Activated CD4-positive, alpha-beta T cell treated with anti-CD3 and anti-CD28 coated beads, Interleukin-10, Interleukin-2, amounts not matched to agents 100 ng/mL and 50 ng/mL, durations not matched to agents 16 hours and 8 hours (primary cell): ENCODE measurements around the gene SRRT.

Experiments
- DNase-seq: peaks from one replicate; pipeline ENCODE4 v3.0.0-alpha.2; 2020

Gene SRRT

DNA sequence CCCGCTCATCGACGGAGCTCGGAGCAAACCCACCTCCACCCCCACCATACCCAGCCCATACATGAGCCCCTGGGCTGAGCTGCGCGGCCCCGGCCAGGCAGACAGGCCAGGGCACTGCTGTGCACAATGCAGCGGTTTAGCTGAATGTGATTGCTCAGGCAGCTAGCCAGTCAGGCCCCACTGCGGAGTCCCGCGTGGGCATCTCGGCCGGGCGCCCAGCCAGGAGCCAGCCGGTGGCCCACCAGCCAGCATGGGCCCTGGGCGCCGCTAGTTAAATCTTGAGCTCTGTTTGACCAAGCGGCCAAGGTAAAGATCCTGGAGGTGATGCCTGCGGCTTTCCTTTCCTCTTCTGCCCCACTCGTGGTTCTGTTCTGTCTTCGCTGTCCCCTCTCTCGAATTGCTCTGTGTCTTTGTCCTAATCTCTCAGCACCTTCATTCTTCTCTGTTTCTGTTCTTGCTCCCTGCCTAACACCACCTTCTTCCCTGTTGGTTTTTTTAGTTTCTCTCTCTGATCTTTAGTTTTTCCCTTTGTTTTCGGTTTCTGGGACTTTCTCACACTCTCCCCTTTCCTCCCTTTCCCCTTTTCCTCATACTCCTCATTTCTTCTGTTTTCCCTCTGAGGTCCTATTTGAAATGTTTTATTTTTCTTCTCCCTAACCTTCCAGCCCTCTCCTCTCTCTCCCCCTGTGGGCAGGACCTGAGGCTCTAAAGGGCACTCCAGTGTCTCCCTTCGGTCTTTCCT is 8.1 kb downstream of the SRRT start:
- DNase-seq = no peak

GRCh38 chr7:100884736-100885439 is 10.0 kb downstream of the SRRT start:
- DNase-seq = peak; percentile 49

DNA sequence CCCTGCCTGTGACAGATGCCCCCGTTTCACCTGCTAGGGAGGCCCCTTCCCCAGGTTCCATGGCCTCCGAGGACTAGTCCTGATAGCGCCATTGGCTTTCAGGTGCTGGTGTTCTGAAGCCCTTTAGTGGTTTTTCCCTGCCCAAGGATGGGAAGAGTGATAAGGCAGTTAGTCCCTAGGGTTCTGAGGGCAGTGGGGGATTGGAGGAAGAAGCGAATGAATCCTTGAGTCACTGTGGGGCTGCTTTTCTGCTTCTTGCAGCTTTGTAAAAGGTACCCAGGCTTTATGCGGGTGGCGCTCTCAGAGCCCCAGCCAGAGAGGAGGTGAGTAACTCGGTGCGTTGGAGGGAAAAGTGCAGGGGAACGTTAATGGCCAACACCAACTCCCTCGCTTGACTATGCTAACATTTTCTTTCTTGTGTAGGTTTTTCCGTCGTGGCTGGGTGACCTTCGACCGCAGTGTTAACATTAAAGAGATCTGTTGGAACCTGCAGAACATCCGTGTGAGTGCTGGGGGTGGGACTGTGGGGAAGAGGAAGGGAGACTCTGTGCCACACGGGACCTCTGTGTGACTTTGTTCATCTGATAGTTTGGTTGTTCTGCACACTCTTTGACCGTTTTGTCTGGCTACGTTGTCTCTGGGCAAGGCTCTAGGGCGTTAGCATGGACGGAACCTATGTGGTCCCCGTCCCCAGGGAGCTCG is 10.7 kb downstream of the SRRT start:
- no peak for DNase-seq

GRCh38 chr7:100886142-100886935 is 11.4 kb downstream of the SRRT start:
- DNase-seq = no peak

GRCh38 chr7:100886936-100887515 is 12.1 kb downstream of the SRRT start:
- DNase-seq = no peak

GRCh38 chr7:100887516-100888290 is 12.8 kb downstream of the SRRT start:
- peak; percentile 79 for DNase-seq

DNA sequence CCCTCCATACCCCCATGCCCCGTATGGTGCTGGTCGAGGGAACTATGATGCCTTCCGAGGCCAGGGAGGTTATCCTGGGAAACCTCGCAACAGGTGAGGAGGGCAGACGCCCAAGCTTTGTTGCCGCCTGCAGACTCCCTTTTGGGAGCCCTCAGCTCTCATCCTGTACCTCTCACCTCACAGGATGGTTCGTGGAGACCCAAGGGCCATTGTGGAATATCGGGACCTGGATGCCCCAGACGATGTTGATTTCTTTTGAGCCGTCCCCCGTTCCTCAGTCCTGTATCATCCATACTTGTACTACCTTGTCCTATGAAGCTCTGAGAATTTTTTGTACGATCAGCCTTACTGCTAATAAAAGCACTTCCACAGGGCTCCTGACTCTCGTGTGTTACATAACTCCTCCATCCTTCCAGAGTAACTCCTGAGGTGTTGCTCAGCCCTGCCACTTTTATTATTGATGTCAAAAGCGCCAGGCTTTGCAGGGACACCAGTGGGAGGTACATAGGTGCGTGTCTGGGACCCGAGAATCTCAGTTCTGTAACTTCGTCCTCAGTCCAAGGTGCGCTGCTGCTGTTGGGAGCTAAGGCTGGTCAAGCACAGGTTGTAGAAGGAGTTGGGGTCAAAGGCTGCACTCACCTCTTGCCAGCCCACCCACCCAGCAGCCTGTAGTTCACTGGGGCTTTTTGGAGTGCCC is 13.5 kb downstream of the SRRT start:
- no peak for DNase-seq

- no peak for DNase-seq
These were observed 14.3 kb downstream of the SRRT start, which contains the start of gene UFSP1 for GRCh38 chr7:100888988-100889750. Gene UFSP1 (minus strand): TSS chr7:100889715. CDS start chr7:100889271, 444 bp downstream.

- DNase-seq = no peak
These were observed 16.0 kb downstream of the SRRT start for GRCh38 chr7:100890653-100891567.

- no peak for DNase-seq
These were observed 16.8 kb downstream of the SRRT start for GRCh38 chr7:100891568-100892247.

DNA sequence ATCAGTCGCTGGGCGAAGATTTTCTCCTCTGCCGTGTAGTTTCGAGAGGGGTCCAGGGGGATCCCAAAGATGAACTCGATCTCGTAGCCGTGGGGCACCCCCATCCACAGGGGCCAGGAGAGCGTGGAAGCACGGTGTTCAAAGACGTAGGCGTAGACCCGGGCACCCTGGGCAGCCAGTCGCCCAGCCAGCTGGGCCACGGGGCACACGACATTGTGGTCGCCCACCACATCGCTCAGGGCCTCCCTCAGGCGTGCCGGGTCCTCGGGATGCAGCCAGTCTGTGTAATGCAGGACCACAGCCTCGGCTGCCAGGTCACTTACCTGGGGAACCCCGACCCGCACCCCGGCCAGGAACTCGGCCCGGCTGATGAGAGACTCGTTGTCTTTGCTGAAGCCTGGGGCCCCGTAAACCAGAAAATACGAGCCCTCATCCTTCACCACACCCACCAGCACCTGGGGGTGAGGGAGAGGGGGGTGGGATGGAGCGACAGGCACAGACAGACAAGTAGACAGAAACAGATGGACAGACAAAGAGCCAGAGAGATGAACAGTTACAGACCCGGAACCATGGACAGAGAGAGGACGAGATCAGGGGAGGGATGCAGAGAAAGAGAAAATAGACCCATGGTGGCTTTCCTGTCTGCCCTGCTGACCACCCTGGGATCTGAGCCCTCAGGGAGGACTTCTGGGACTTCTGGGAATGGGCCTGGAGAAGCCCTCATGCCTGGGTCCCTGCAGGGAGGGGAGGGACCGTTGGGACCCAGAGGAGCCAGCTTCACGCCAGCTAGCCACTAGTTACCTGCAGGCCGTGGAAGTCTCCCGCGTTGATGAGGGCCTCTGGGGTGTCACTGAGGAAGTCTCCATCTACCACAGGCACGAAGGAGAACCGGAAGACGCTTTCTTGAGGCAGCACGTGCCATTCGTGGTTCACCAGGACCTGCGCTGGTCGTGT is 17.7 kb downstream of the SRRT start:
- no peak for DNase-seq

- no peak for DNase-seq
These were observed 18.5 kb downstream of the SRRT start for GRCh38 chr7:100893318-100893895.

DNA sequence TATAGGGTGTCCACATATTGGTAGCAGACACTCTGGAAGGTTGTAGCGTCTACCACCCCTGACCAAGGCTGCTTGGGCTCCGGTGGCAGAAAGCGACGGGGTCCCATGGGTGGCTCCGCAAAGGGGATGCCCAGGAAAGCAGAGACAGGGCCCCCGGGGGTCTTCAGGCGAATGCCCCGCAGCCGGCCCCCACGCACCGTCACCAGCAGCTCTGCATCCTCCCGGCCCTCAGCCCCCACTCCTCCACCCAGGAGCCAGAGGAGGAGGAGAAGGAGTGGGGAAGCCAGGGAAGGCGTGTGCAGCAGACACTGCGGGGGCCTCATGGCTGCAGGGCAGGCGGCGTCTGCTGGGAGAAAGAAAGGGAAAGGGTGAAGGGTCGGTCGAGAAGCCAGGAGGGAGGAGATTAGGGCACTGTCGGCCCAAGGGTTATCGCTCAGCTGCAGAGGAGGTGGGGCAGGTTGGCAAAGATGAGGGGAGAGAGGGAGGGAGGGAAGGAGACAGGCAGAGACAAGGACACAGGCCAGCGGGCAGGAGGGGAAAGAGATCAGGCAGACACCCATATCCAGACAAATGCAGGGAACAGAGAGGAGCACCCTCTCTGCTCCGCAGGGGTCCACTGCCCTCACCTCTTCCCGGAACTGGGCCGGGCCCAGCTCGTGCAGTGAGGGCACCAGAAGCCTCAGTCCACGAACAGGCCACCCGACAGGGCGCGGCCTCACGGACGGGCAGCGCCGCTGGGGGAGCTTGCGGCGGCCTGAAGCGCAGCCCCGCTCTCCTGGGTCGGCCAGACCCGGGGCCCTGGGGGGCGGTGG is 19.2 kb downstream of the SRRT start:
- DNase-seq = no peak

GRCh38 chr7:100894860-100895700 is 20.2 kb downstream of the SRRT start:
- peak; percentile 54 for DNase-seq

DNA sequence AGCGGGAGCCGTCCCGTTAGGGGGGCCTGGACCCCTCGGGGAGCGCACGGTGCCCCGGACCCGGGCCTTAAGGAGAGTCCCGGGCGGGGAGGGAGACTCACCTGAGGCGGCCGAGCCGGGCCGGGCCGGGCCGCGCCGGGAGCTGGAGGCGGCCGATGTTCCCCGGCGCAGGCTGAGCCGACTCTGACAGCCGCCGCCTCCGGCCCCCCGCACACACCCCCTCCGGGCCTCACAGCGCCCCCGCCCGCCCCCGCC is 20.7 kb downstream of the SRRT start, which contains the start of gene ACHE:
Gene ACHE (minus strand): TSS at position 188 of the 255 bp plus-strand sequence. CDS start 1,656 bp downstream, outside the sequence.
- no peak for DNase-seq
